ENCODE data around the gene TM4SF4.

- TF ChIP-seq, protein P1, sequence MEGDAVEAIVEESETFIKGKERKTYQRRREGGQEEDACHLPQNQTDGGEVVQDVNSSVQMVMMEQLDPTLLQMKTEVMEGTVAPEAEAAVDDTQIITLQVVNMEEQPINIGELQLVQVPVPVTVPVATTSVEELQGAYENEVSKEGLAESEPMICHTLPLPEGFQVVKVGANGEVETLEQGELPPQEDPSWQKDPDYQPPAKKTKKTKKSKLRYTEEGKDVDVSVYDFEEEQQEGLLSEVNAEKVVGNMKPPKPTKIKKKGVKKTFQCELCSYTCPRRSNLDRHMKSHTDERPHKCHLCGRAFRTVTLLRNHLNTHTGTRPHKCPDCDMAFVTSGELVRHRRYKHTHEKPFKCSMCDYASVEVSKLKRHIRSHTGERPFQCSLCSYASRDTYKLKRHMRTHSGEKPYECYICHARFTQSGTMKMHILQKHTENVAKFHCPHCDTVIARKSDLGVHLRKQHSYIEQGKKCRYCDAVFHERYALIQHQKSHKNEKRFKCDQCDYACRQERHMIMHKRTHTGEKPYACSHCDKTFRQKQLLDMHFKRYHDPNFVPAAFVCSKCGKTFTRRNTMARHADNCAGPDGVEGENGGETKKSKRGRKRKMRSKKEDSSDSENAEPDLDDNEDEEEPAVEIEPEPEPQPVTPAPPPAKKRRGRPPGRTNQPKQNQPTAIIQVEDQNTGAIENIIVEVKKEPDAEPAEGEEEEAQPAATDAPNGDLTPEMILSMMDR (IDR thresholded peaks at IDR 0.05; ENCODE audit: insufficient read depth, low read depth, low read length) = no peak
- no peak for TF ChIP-seq EZH2 (IDR thresholded peaks at IDR 0.05; ENCODE audit: insufficient read depth, low read length)
Measured at GRCh38 chr3:149449182-149449581, 25.3 kb upstream of the TM4SF4 start.

Measured in astrocyte (in vitro differentiated cells and primary cell).